ENCODE results near the gene RNF135. TPM values are rescaled to one million over a fixed set of nuclear protein-coding genes. Genes with fewer than 3 reads are reported as not detected.

RNF135 gene
- total and polyA plus RNA-seq, 4 donors = 11.1 to 42.1 (median 23.0) TPM

GRCh38 chr17:30933966-30934365, 36.9 kb upstream of the RNF135 start:
- ATAC-seq (ENCODE audit: insufficient read depth, low FRiP score) = peak; percentile 49
- Histone ChIP-seq H3K27ac (ENCODE audit: low read depth in 1 of 2, low read length in 1 of 2) (no peak overlapping the region), H3K9ac (ENCODE audit: insufficient read depth in 1 of 2, low read length in 2 of 2) (no peak overlapping the region), H3K27me3 (ENCODE audit: control insufficient read depth in 3 of 3, insufficient read depth in 3 of 3, low read length in 2 of 3) (no peaks in the 10 kb centered on the region), H3K36me3 (ENCODE audit: control insufficient read depth in 4 of 4, insufficient read depth in 4 of 4, low read length in 4 of 4) (peaks cover 0 to 2% (median 0%) of the 10 kb centered on the region in 4 donors), H3K4me3 (no peak overlapping the region), H3K4me1 (ENCODE audit: control insufficient read depth in 5 of 5, insufficient read depth in 5 of 5, low read length in 5 of 5) (peaks cover 0 to 4% (median 0%) of the 10 kb centered on the region in 5 donors), H3K9me3 (ENCODE audit: control insufficient read depth in 4 of 4, insufficient read depth in 3 of 4, low read length in 3 of 4) (no peaks in the 10 kb centered on the region)
- 46 to 50% methylated on average over 5 of the region's 5 CpGs for WGBS, 2 donors
- TF ChIP-seq CTCF (IDR thresholded peaks at IDR 0.05; ENCODE audit: control extremely low read depth, extremely low read depth) = no peak
- no peak for DNase-seq

GRCh38 chr17:30939051-30939689, 31.7 kb upstream of the RNF135 start:
- TF ChIP-seq CTCF (IDR thresholded peaks at IDR 0.05; ENCODE audit: control extremely low read depth, extremely low read depth) = no peak
- peaks cover 0 to 2% (median 0%) of the 10 kb centered on the region in 5 donors for H3K4me1 ChIP-seq (ENCODE audit: control insufficient read depth in 5 of 5, insufficient read depth in 5 of 5, low read length in 5 of 5)
- H3K9me3 ChIP-seq (ENCODE audit: control insufficient read depth in 4 of 4, insufficient read depth in 3 of 4, low read length in 3 of 4) = no peaks in the 10 kb centered on the region
- no peak overlapping the region for H3K9ac ChIP-seq (ENCODE audit: insufficient read depth in 1 of 2, low read length in 2 of 2)
- no peaks in the 10 kb centered on the region for H3K27me3 ChIP-seq (ENCODE audit: control insufficient read depth in 3 of 3, insufficient read depth in 3 of 3, low read length in 2 of 3)
- 87 to 92% methylated on average over 13 of the region's 13 CpGs for WGBS, 2 donors
- DNase-seq = peak in 1 of 3 donors; percentile 45
- peak overlapping the region in 1 of 2 donors; percentile 49 for H3K27ac ChIP-seq (ENCODE audit: low read depth in 1 of 2, low read length in 1 of 2)
- H3K4me3 ChIP-seq = no peak overlapping the region
- no peak for ATAC-seq (ENCODE audit: insufficient read depth, low FRiP score)
- H3K36me3 ChIP-seq (ENCODE audit: control insufficient read depth in 4 of 4, insufficient read depth in 4 of 4, low read length in 4 of 4) = peaks cover 0 to 3% (median 0%) of the 10 kb centered on the region in 4 donors

DNA sequence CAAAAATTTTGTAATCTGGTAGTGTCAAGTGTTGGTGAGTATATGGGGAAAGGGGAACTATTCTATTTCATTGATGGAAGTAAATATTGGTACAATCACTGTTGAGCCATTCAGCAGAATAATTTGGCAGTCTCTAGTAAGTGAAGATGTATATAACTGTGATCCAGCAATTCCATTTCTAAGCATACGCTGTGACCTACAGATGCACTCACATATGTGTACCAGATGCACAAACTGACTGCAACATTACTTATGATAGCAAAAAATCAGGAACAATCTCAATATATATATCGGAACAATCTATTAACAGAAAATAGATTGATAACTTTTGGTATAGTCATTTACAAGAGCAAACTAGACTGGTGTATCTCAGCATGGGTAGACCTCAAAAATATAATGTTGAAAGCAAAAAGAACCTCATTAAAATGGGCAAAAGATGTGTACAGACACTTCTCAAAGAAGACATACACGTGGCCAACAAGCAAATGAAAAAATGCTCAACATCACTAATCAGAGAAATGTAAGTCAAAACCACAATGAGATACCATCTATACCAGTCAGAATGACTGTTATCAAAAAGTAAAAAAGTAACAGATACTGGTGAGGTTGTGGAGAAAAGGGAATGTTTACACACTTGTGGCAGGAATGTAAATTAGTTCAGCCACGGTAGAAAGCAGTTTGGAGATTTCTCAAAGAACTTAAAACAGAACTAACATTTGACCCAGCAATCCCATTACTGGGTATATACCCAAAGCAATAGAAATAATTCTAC, 28.3 kb upstream of the RNF135 start:
- Histone ChIP-seq H3K9ac (ENCODE audit: insufficient read depth in 1 of 2, low read length in 2 of 2) (no peak overlapping the region), H3K4me3 (no peak overlapping the region), H3K27me3 (ENCODE audit: control insufficient read depth in 3 of 3, insufficient read depth in 3 of 3, low read length in 2 of 3) (no peaks in the 10 kb centered on the region), H3K27ac (ENCODE audit: low read depth in 1 of 2, low read length in 1 of 2) (no peak overlapping the region), H3K9me3 (ENCODE audit: control insufficient read depth in 4 of 4, insufficient read depth in 3 of 4, low read length in 3 of 4) (no peaks in the 10 kb centered on the region), H3K4me1 (ENCODE audit: control insufficient read depth in 5 of 5, insufficient read depth in 5 of 5, low read length in 5 of 5) (peaks cover 0 to 1% (median 0%) of the 10 kb centered on the region in 5 donors), H3K36me3 (ENCODE audit: control insufficient read depth in 4 of 4, insufficient read depth in 4 of 4, low read length in 4 of 4) (peaks cover 0 to 5% (median 0%) of the 10 kb centered on the region in 4 donors)
- 65% methylated on average over 4 of the region's 4 CpGs for WGBS, 2 donors
- TF ChIP-seq CTCF (IDR thresholded peaks at IDR 0.05; ENCODE audit: control extremely low read depth, extremely low read depth) = no peak
- no peak for ATAC-seq (ENCODE audit: insufficient read depth, low FRiP score)
- DNase-seq = no peak

Data from lung (tissue), 12 donors.